HG03095 (cell line): Measurements from ENCODE around the gene THYN1.
"Not testable (repeated sequence)": the region's sequence is repeated elsewhere in the genome, so short reads cannot be mapped to it uniquely, and the experiment has no call there.

Experiments used
- ATAC-seq: cut with Tn5 transposase; IDR thresholded peaks from one replicate; pipeline ENCODE4 v1.9.1; 2021; ENCODE audit warnings: moderate library complexity; ENCODE audit not compliant: unreplicated experiment

Gene THYN1

GRCh38 chr11:134253188-134253993 lies at the start of gene THYN1, which contains the start of gene ACAD8:
TSS of gene THYN1 (minus strand) at chr11:134253352. CDS start at chr11:134252882, 470 bp downstream.
TSS of gene ACAD8 (plus strand) at chr11:134253568. CDS start at chr11:134253601, 33 bp downstream.
- ATAC-seq, result peak; percentile 98

- no peak for ATAC-seq
Observed at GRCh38 chr11:134294664-134295063, 41.5 kb upstream of the THYN1 start.

- ATAC-seq, result no peak
Observed at GRCh38 chr11:134293119-134294113, 40.3 kb upstream of the THYN1 start.

GRCh38 chr11:134292661-134293060 lies 39.5 kb upstream of the THYN1 start:
- no peak for ATAC-seq

GRCh38 chr11:134291196-134291595 lies 38.0 kb upstream of the THYN1 start:
- no peak for ATAC-seq

- no peak for ATAC-seq
Observed at GRCh38 chr11:134290646-134291045, 37.5 kb upstream of the THYN1 start.

- ATAC-seq, result no peak
Observed at GRCh38 chr11:134289789-134290188, 36.6 kb upstream of the THYN1 start.

- ATAC-seq, result no peak
Observed at GRCh38 chr11:134289167-134289566, 36.0 kb upstream of the THYN1 start.

GRCh38 chr11:134288486-134288885 lies 35.3 kb upstream of the THYN1 start:
- no peak for ATAC-seq

- no peak for ATAC-seq
Observed at GRCh38 chr11:134287561-134287960, 34.4 kb upstream of the THYN1 start.

GRCh38 chr11:134284349-134284748 lies 31.2 kb upstream of the THYN1 start:
- ATAC-seq, result not testable (repeated sequence)

- no peak for ATAC-seq
Observed at GRCh38 chr11:134283461-134284230, 30.5 kb upstream of the THYN1 start.

- no peak for ATAC-seq
Observed at GRCh38 chr11:134282121-134283045, 29.2 kb upstream of the THYN1 start.

GRCh38 chr11:134281635-134282034 lies 28.5 kb upstream of the THYN1 start:
- not testable (repeated sequence) for ATAC-seq

- no peak for ATAC-seq
Observed at GRCh38 chr11:134278356-134278755, 25.2 kb upstream of the THYN1 start.

- ATAC-seq, result no peak
Observed at GRCh38 chr11:134277183-134278001, 24.2 kb upstream of the THYN1 start.

GRCh38 chr11:134276396-134277182 lies 23.4 kb upstream of the THYN1 start:
- peak; percentile 20 for ATAC-seq
